Liver (tissue), 9 donors: ENCODE results near the gene RARB. TPM values are rescaled to one million over a fixed set of nuclear protein-coding genes. Genes with fewer than 3 reads are reported as not detected.

Source experiments
- DNase-seq: peaks from one replicate; pipeline ENCODE4 v3.0.0-alpha.2; 2017; ENCODE audit warnings: low spot score
- H3K27ac ChIP-seq, 2 donors: one replicate each; pipeline ENCODE4 v1.7.0; 2013; ENCODE audit warnings: inconsistent platforms in 2 of 2, low read length in 2 of 2, control low read depth in 1 of 2, low read depth in 1 of 2, mild to moderate bottlenecking in 1 of 2
- H3K27me3 ChIP-seq, 4 donors: one replicate each; pipeline versions ENCODE4 v1.6.1 to v1.7.0; 2013; ENCODE audit warnings: low read length in 3 of 4, inconsistent platforms in 1 of 4, mild to moderate bottlenecking in 1 of 4, moderate library complexity in 1 of 4; ENCODE audit not compliant: control insufficient read depth in 4 of 4, insufficient read depth in 4 of 4
- H3K36me3 ChIP-seq, 4 donors: one replicate each; pipeline versions ENCODE4 v1.6.1 to v1.7.0; 2013; ENCODE audit warnings: low read length in 3 of 4, mild to moderate bottlenecking in 3 of 4, low read depth in 1 of 4, moderate library complexity in 1 of 4; ENCODE audit not compliant: control insufficient read depth in 4 of 4, insufficient read depth in 3 of 4
- H3K4me1 ChIP-seq, 4 donors: one replicate each; pipeline versions ENCODE4 v1.6.1 to v1.7.0; 2013; ENCODE audit warnings: low read length in 3 of 4, mild to moderate bottlenecking in 3 of 4, moderate library complexity in 1 of 4; ENCODE audit not compliant: control insufficient read depth in 4 of 4, insufficient read depth in 4 of 4
- H3K4me3 ChIP-seq, 3 donors: one replicate each; pipeline versions ENCODE4 v1.6.1 to v1.7.0; 2013; ENCODE audit warnings: low read length in 3 of 3, control low read depth in 1 of 3, low read depth in 1 of 3, mild to moderate bottlenecking in 1 of 3
- H3K9ac ChIP-seq, 2 donors: one replicate each; pipeline ENCODE4 v1.7.0; 2013; ENCODE audit warnings: low read length in 2 of 2, mild to moderate bottlenecking in 2 of 2, moderate library complexity in 2 of 2, control low read depth in 1 of 2, low read depth in 1 of 2
- H3K9me3 ChIP-seq, 4 donors: one replicate each; pipeline versions ENCODE4 v1.6.1 to v1.7.0; 2013; ENCODE audit warnings: low read length in 3 of 4; ENCODE audit not compliant: control insufficient read depth in 4 of 4
- CTCF ChIP-seq: fragments of 150-350 bp; IDR thresholded peaks from 2 replicates; pipeline ENCODE4 v1.5.1; 2017; ENCODE audit warnings: improper control_type of control experiment, low read depth, low read length; ENCODE audit not compliant: missing input control
- EGR1 ChIP-seq, 2 donors: IDR thresholded peaks; 2 replicates each; pipeline ENCODE4 v1.6.1; 2016 to 2018; ENCODE audit warnings: antibody characterized with exemption in 2 of 2, low read depth in 2 of 2
- FOXA1 ChIP-seq: IDR thresholded peaks from 2 replicates; pipeline ENCODE4 v1.6.1; 2016; ENCODE audit warnings: antibody characterized with exemption
- FOXA2 ChIP-seq: IDR thresholded peaks from 2 replicates; pipeline ENCODE4 v1.6.1; 2016; ENCODE audit warnings: antibody characterized with exemption
- GABPA ChIP-seq, 2 donors: IDR thresholded peaks in 1 of 2; conservative IDR thresholded peaks in 1 of 2; 2 replicates each; pipeline ENCODE4 v1.6.1; 2016; ENCODE audit warnings: antibody characterized with exemption in 2 of 2, mild to moderate bottlenecking in 1 of 2, moderate library complexity in 1 of 2
- HNF4A ChIP-seq, 2 donors: conservative IDR thresholded peaks; 2 replicates each; pipeline ENCODE4 v1.6.1; 2016; ENCODE audit warnings: antibody characterized with exemption in 2 of 2, mild to moderate bottlenecking in 2 of 2
- HNF4G ChIP-seq: IDR thresholded peaks from 2 replicates; pipeline ENCODE4 v1.6.1; 2016; ENCODE audit warnings: antibody characterized with exemption
- JUND ChIP-seq, 2 donors: IDR thresholded peaks; 2 replicates each; pipeline ENCODE4 v1.6.1; 2016; ENCODE audit warnings: antibody characterized with exemption in 2 of 2
- NR2F2 ChIP-seq: IDR thresholded peaks from 2 replicates; pipeline ENCODE4 v1.6.1; 2016; ENCODE audit warnings: antibody characterized with exemption
- RAD21 ChIP-seq, 2 donors: IDR thresholded peaks; 2 replicates each; pipeline ENCODE4 v1.6.1; 2016; ENCODE audit warnings: antibody characterized with exemption in 2 of 2, mild to moderate bottlenecking in 2 of 2
- RXRA ChIP-seq, 2 donors: IDR thresholded peaks; 2 replicates each; pipeline ENCODE4 v1.6.1; 2017 to 2018; ENCODE audit warnings: antibody characterized with exemption in 2 of 2, mild to moderate bottlenecking in 1 of 2
- SP1 ChIP-seq: IDR thresholded peaks from 2 replicates; pipeline ENCODE4 v1.6.1; 2018; ENCODE audit warnings: antibody characterized with exemption, mild to moderate bottlenecking
- TAF1 ChIP-seq: conservative IDR thresholded peaks from 2 replicates; pipeline ENCODE4 v1.6.1; 2016; ENCODE audit warnings: antibody characterized with exemption, mild to moderate bottlenecking
- YY1 ChIP-seq: IDR thresholded peaks from 2 replicates; pipeline ENCODE4 v1.6.1; 2016; ENCODE audit warnings: antibody characterized with exemption, mild to moderate bottlenecking
- ZBTB33 ChIP-seq: IDR thresholded peaks from 2 replicates; pipeline ENCODE4 v1.6.1; 2016; ENCODE audit warnings: antibody characterized with exemption
- WGBS: extraction: QIAGEN DNeasy Blood & Tissue Kit; methylation state at CpG from one replicate; pipeline ENCODE4 v1.1.7; 2013; 5-methylcytosine and 5-hydroxymethylcytosine counted together
- polyA plus RNA-seq, 2 donors: library from polyadenylated mRNA; stranded (reverse) in 1 of 2; unstranded in 1 of 2; fragments of 200-250 nt in 1 of 2; fragments of >200 nt in 1 of 2; fragmentation: Nextera tagmentation in 1 of 2; extraction: Ambion mirVana in 1 of 2; gene quantifications; one replicate each; pipeline versions ENCODE4 v1.2.1 to v1.2.3, GENCODE V29; 2013 to 2015
- total RNA-seq, 2 donors: library from RNA; depleted of rRNA; stranded (reverse); fragments of >200 nt; gene quantifications; one replicate each; pipeline ENCODE4 v1.2.3, GENCODE V29; 2014
- TF ChIP-seq, protein P1 (sequence below): IDR thresholded peaks from 2 replicates; pipeline ENCODE4 v1.6.1; 2016; ENCODE audit warnings: antibody characterized with exemption, mild to moderate bottlenecking
- TF ChIP-seq, protein P2 (sequence below): IDR thresholded peaks from 2 replicates; pipeline ENCODE4 v1.6.1; 2016; ENCODE audit warnings: antibody characterized with exemption
- TF ChIP-seq, protein P3 (sequence below): IDR thresholded peaks from 2 replicates; pipeline ENCODE4 v1.6.1; 2016; ENCODE audit warnings: antibody characterized with exemption
- donor health status: healthy.
- donor health status: healthy.
- donor health status: healthy.
- donor health status: healthy.
- donor health status: healthy.

The RARB gene
- total and polyA plus RNA-seq, 4 donors: 2.1 to 3.3 (median 2.3) TPM

GRCh38 chr3:25580534-25580933 is 152.5 kb downstream of the RARB start:
- no peak for TF ChIP-seq YY1
- no peak for TF ChIP-seq HNF4G
- no peak for TF ChIP-seq TAF1
- no peak for TF ChIP-seq ZBTB33
- TF ChIP-seq SP1: no peak
- no peak for TF ChIP-seq FOXA2
- TF ChIP-seq, protein P1, sequence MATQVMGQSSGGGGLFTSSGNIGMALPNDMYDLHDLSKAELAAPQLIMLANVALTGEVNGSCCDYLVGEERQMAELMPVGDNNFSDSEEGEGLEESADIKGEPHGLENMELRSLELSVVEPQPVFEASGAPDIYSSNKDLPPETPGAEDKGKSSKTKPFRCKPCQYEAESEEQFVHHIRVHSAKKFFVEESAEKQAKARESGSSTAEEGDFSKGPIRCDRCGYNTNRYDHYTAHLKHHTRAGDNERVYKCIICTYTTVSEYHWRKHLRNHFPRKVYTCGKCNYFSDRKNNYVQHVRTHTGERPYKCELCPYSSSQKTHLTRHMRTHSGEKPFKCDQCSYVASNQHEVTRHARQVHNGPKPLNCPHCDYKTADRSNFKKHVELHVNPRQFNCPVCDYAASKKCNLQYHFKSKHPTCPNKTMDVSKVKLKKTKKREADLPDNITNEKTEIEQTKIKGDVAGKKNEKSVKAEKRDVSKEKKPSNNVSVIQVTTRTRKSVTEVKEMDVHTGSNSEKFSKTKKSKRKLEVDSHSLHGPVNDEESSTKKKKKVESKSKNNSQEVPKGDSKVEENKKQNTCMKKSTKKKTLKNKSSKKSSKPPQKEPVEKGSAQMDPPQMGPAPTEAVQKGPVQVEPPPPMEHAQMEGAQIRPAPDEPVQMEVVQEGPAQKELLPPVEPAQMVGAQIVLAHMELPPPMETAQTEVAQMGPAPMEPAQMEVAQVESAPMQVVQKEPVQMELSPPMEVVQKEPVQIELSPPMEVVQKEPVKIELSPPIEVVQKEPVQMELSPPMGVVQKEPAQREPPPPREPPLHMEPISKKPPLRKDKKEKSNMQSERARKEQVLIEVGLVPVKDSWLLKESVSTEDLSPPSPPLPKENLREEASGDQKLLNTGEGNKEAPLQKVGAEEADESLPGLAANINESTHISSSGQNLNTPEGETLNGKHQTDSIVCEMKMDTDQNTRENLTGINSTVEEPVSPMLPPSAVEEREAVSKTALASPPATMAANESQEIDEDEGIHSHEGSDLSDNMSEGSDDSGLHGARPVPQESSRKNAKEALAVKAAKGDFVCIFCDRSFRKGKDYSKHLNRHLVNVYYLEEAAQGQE: no peak
- no peak for TF ChIP-seq CTCF
- no peak for TF ChIP-seq HNF4A (conservative IDR thresholded peaks at IDR 0.05)
- TF ChIP-seq, protein P2, sequence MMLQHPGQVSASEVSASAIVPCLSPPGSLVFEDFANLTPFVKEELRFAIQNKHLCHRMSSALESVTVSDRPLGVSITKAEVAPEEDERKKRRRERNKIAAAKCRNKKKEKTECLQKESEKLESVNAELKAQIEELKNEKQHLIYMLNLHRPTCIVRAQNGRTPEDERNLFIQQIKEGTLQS: no peak
- TF ChIP-seq JUND (IDR thresholded peaks at IDR 0.05): no peak
- no peak for TF ChIP-seq RXRA (IDR thresholded peaks at IDR 0.05)
- TF ChIP-seq RAD21 (IDR thresholded peaks at IDR 0.05): no peak
- no peak for TF ChIP-seq EGR1 (IDR thresholded peaks at IDR 0.05; ENCODE audit: low read depth in 2 of 2)
- TF ChIP-seq, protein P3, sequence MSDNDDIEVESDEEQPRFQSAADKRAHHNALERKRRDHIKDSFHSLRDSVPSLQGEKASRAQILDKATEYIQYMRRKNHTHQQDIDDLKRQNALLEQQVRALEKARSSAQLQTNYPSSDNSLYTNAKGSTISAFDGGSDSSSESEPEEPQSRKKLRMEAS: no peak
- TF ChIP-seq GABPA (IDR thresholded peaks at IDR 0.05 in 1 of 2, conservative IDR thresholded peaks at IDR 0.05 in 1 of 2): no peak
- no peak for TF ChIP-seq NR2F2
- TF ChIP-seq FOXA1: no peak
- no peak for DNase-seq
- H3K4me3 ChIP-seq: no peak overlapping the region
- 91% methylated on average over 8 of the region's 8 CpGs for WGBS
- no peaks in the 10 kb centered on the region for H3K36me3 ChIP-seq
- H3K27me3 ChIP-seq: no peaks in the 10 kb centered on the region
- H3K4me1 ChIP-seq: no peaks in the 10 kb centered on the region
- H3K27ac ChIP-seq: no peak overlapping the region
- no peak overlapping the region for H3K9ac ChIP-seq
- no peaks in the 10 kb centered on the region for H3K9me3 ChIP-seq

GRCh38 chr3:25581335-25581734 is 153.3 kb downstream of the RARB start:
- no peaks in the 10 kb centered on the region for H3K36me3 ChIP-seq
- TF ChIP-seq FOXA1 (no peak), JUND (IDR thresholded peaks at IDR 0.05) (no peak)
- TF ChIP-seq, protein P3: no peak
- TF ChIP-seq, protein P2: no peak
- H3K27ac ChIP-seq: no peak overlapping the region
- no peak overlapping the region for H3K4me3 ChIP-seq
- H3K9ac ChIP-seq: no peak overlapping the region
- no peaks in the 10 kb centered on the region for H3K4me1 ChIP-seq
- no peaks in the 10 kb centered on the region for H3K27me3 ChIP-seq
- no peak for DNase-seq
- 96% methylated on average over 7 of the region's 7 CpGs for WGBS
- H3K9me3 ChIP-seq: no peaks in the 10 kb centered on the region
